RWPE2 (cell line): ENCODE data around the gene PLXNA4.

Experiments used
- ATAC-seq: fragments of 200-7000 bp; cut with Tn5 transposase; 3 replicates; pipeline ENCODE4 v1.9.1; 2021; ENCODE audit warnings: low read depth
- DNase-seq: peaks from one replicate; pipeline ENCODE4 v3.0.0-alpha.2; 2020; ENCODE audit warnings: low spot score
- H3K27ac ChIP-seq: fragments of 450-650 bp; 2 replicates; pipeline ENCODE4 v1.5.1; 2017; ENCODE audit warnings: mild to moderate bottlenecking; ENCODE audit not compliant: poor library complexity, severe bottlenecking
- H3K27me3 ChIP-seq: fragments of 250-450 bp; sonication (Bioruptor Pico); 2 replicates; pipeline ENCODE4 v1.5.1; 2021; ENCODE audit warnings: mild to moderate bottlenecking, moderate library complexity; ENCODE audit not compliant: insufficient read depth, poor library complexity, severe bottlenecking
- H3K36me3 ChIP-seq: fragments of 250-450 bp; sonication (Bioruptor Pico); 2 replicates; pipeline ENCODE4 v1.5.1; 2020; ENCODE audit warnings: low read depth, mild to moderate bottlenecking, moderate library complexity
- H3K4me1 ChIP-seq: fragments of 250-450 bp; sonication (Bioruptor Pico); 2 replicates; pipeline ENCODE4 v1.5.1; 2021; ENCODE audit warnings: mild to moderate bottlenecking, moderate library complexity; ENCODE audit not compliant: insufficient read depth, poor library complexity, severe bottlenecking
- H3K4me3 ChIP-seq: fragments of 250-450 bp; sonication (Bioruptor Pico); 2 replicates; pipeline ENCODE4 v1.5.1; 2021; ENCODE audit warnings: mild to moderate bottlenecking, moderate library complexity; ENCODE audit not compliant: severe bottlenecking
- H3K9me3 ChIP-seq: fragments of 250-450 bp; sonication (Bioruptor Pico); 2 replicates; pipeline ENCODE4 v1.5.1; 2021; ENCODE audit warnings: mild to moderate bottlenecking, moderate library complexity; ENCODE audit not compliant: severe bottlenecking
- CTCF ChIP-seq: fragments of 450-650 bp; IDR thresholded peaks from one replicate; pipeline ENCODE4 v1.5.1; 2017; ENCODE audit warnings: mild to moderate bottlenecking, moderate library complexity; ENCODE audit not compliant: poor library complexity, severe bottlenecking

Gene PLXNA4

DNA sequence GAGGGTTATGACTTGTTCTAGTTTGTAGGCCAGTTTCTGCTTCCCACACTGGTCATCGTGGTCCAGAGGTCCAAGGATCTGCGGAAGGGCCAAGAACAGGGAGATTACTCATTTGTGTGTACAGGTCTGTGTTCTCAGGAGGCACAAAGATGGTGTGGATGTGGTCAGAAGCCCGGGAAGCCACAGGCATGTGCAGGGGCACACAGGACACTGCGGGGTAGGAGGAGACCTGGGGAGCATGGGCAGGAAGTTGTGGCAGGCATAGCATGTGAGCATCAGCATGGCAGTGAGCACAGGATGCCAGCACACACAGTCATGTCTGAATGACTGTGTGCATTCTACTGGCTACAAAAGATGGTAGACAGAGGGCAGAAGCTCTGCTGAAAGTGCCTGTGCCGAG is 445.8 kb downstream of the PLXNA4 start:
- Histone ChIP-seq H3K27me3 (no peaks in the 10 kb centered on the region), H3K27ac (no peak overlapping the region), H3K4me3 (no peak overlapping the region), H3K36me3 (no peaks in the 10 kb centered on the region), H3K4me1 (peaks cover 5% of the 10 kb centered on the region), H3K9me3 (no peaks in the 10 kb centered on the region)
- DNase-seq (no peak), ATAC-seq (no peak)
- no peak for TF ChIP-seq CTCF

- Histone ChIP-seq H3K36me3 (no peaks in the 10 kb centered on the region), H3K27me3 (no peaks in the 10 kb centered on the region), H3K9me3 (no peaks in the 10 kb centered on the region), H3K27ac (no peak overlapping the region), H3K4me1 (peaks cover 10% of the 10 kb centered on the region), H3K4me3 (no peak overlapping the region)
- no peak for ATAC-seq
- no peak for TF ChIP-seq CTCF
- DNase-seq, result no peak
These were observed 450.2 kb downstream of the PLXNA4 start for GRCh38 chr7:132125872-132126595.

GRCh38 chr7:132125096-132125495 is 451.2 kb downstream of the PLXNA4 start:
- no peaks in the 10 kb centered on the region for H3K9me3 ChIP-seq
- no peak for DNase-seq
- peak; percentile 77 for ATAC-seq
- no peaks in the 10 kb centered on the region for H3K27me3 ChIP-seq
- H3K36me3 ChIP-seq, result no peaks in the 10 kb centered on the region
- H3K4me1 ChIP-seq, result peaks cover 7% of the 10 kb centered on the region
- no peak overlapping the region for H3K4me3 ChIP-seq
- no peak overlapping the region for H3K27ac ChIP-seq
- no peak for TF ChIP-seq CTCF

GRCh38 chr7:132124575-132124974 is 451.7 kb downstream of the PLXNA4 start:
- H3K36me3 ChIP-seq, result no peaks in the 10 kb centered on the region
- H3K27me3 ChIP-seq, result no peaks in the 10 kb centered on the region
- no peaks in the 10 kb centered on the region for H3K9me3 ChIP-seq
- DNase-seq (no peak), ATAC-seq (peak; percentile 27; the same call in 1 of the 3 replicates)
- TF ChIP-seq CTCF, result no peak
- H3K27ac ChIP-seq, result no peak overlapping the region
- H3K4me1 ChIP-seq, result peaks cover 7% of the 10 kb centered on the region
- no peak overlapping the region for H3K4me3 ChIP-seq

GRCh38 chr7:132123773-132124172 is 452.5 kb downstream of the PLXNA4 start:
- H3K27me3 ChIP-seq, result no peaks in the 10 kb centered on the region
- DNase-seq (no peak), ATAC-seq (no peak)
- peaks cover 7% of the 10 kb centered on the region for H3K4me1 ChIP-seq
- no peaks in the 10 kb centered on the region for H3K9me3 ChIP-seq
- no peak overlapping the region for H3K27ac ChIP-seq
- no peak for TF ChIP-seq CTCF
- no peak overlapping the region for H3K4me3 ChIP-seq
- no peaks in the 10 kb centered on the region for H3K36me3 ChIP-seq
